Stomach (tissue), 9 donors: ENCODE measurements around the gene FBRSL1. TPM values are rescaled to one million over a fixed set of nuclear protein-coding genes. Genes with fewer than 3 reads are reported as not detected.

Experiments used
- DNase-seq, 2 donors: peaks; one replicate each; pipeline versions ENCODE4 v3.0.0 to v3.0.0-alpha.2; 2013 to 2019
- H3K27ac ChIP-seq, 5 donors: fragments of 200-600 bp in 4 of 5; sonication (generic) in 4 of 5; one replicate each; pipeline ENCODE4 v1.5.1; 2013 to 2019; ENCODE audit warnings: mild to moderate bottlenecking in 1 of 5, moderate library complexity in 1 of 5
- H3K27me3 ChIP-seq, 3 donors: fragments of 200-600 bp; sonication (generic); one replicate each; pipeline ENCODE4 v1.5.1; 2017 to 2019; ENCODE audit warnings: mixed run types in 1 of 3
- H3K36me3 ChIP-seq, 4 donors: fragments of 200-600 bp; sonication (generic); 1 replicate in 3 of 4; 2 replicates in 1 of 4; pipeline ENCODE4 v1.5.1; 2016 to 2019
- H3K4me1 ChIP-seq, 4 donors: fragments of 200-600 bp; sonication (generic); one replicate each; pipeline ENCODE4 v1.5.1; 2016 to 2019
- H3K4me3 ChIP-seq, 4 donors: fragments of 200-600 bp; sonication (generic) in 3 of 4; one replicate each; pipeline ENCODE4 v1.5.1; 2016 to 2019; ENCODE audit warnings: mild to moderate bottlenecking in 1 of 4
- H3K9me3 ChIP-seq, 4 donors: fragments of 200-600 bp; sonication (generic); one replicate each; pipeline ENCODE4 v1.5.1; 2016 to 2019
- EP300 ChIP-seq: sonication (generic); formaldehyde crosslinking; IDR thresholded peaks from one replicate; pipeline ENCODE4 v1.6.1; 2017; ENCODE audit warnings: antibody characterized with exemption
- POLR2A ChIP-seq, 4 donors: fragments of 450-650 bp; IDR thresholded peaks; one replicate each; pipeline ENCODE4 v1.6.1; 2016; ENCODE audit warnings: antibody characterized with exemption in 4 of 4, control low read depth in 2 of 4, mild to moderate bottlenecking in 1 of 4, moderate library complexity in 1 of 4
- POLR2AphosphoS5 ChIP-seq, 3 donors: sonication (generic); formaldehyde crosslinking; IDR thresholded peaks; one replicate each; pipeline ENCODE4 v1.6.1; 2016; ENCODE audit warnings: antibody characterized with exemption in 3 of 3
- WGBS, 5 donors: extraction: QIAGEN DNeasy Blood & Tissue Kit in 3 of 5; methylation state at CpG; one replicate each; pipeline versions ENCODE4 v1.1.5 to v1.1.7; 2013 to 2018; 5-methylcytosine and 5-hydroxymethylcytosine counted together
- intact Hi-C: fragments of 100-400 bp; cut with DNase I; formaldehyde crosslinking; loops from one replicate; pipeline ENCODE4 v1.15.1; 2023; ENCODE audit warnings: low total_unique reads
- polyA plus RNA-seq, 3 donors: library from polyadenylated mRNA; stranded (reverse); fragments of 200-250 nt; gene quantifications; one replicate each; pipeline ENCODE4 v1.2.3, GENCODE V29; 2013
- total RNA-seq, 5 donors: library from RNA; depleted of rRNA; stranded (reverse); fragments of >200 nt; gene quantifications; one replicate each; pipeline versions ENCODE4 v1.1.0 to v1.2.3, GENCODE V29; 2014 to 2016
- TF ChIP-seq, protein P1 (sequence below), 7 experiments: fragments of 450-650 bp in 4 of 7; fragments of 200-600 bp in 3 of 7; sonication (generic) in 3 of 7; IDR thresholded peaks; one replicate each; pipeline ENCODE4 v1.5.1; 2016 to 2019; ENCODE audit warnings: antibody characterized with exemption in 7 of 7, control low read depth in 2 of 7, mild to moderate bottlenecking in 1 of 7
- donor health status: healthy with polysubstance abuse.
- donor health status: Bipolar disorder and iron deficiency.
- donor health status: healthy.

FBRSL1 gene
- total and polyA plus RNA-seq, 8 donors, result 5.3 to 110 (median 15.7) TPM

DNA sequence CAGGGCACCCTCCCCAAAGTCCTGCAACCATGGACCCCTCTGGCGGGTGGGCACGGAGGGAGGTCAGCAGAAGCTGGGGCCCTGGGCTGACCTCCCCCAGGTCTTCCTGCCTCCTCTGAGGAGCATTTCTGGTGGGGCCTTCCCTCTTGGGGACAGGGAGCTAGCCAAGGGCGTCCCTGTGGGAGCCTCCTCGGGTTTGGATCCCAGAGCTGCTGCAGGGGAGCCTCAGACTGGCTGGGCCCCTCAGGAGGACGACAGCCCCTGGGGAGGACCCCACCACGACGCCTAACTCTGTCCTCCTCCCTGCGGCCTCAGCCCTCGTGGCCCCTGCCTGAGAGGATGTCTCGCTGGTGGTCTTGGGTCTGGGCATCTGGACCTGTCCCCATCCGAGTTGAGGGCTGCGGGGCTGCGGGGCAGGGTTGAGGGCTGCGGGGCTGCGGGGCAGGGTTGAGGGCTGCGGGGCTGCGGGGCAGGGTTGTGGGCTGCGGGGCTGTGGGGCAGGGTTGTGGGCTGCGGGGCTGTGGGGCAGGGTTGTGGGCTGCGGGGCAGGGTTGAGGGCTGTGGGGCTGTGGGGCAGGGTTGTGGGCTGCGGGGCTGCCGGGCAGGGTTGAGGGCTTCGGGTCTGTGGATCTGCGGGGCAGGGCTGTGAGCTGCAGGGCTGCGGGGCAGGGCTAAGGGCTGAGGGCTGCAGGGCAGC lies 37.4 kb downstream of the FBRSL1 start:
- peaks cover 22 to 38% (median 31%) of the 10 kb centered on the region in 4 donors for H3K4me1 ChIP-seq
- peaks cover 0 to under 1% (median 0%) of the 10 kb centered on the region in 4 donors for H3K9me3 ChIP-seq
- no peak for DNase-seq
- peaks cover 0 to 54% (median 25%) of the 10 kb centered on the region in 4 donors for H3K36me3 ChIP-seq
- H3K27me3 ChIP-seq, result no peaks in the 10 kb centered on the region
- no peak overlapping the region for H3K4me3 ChIP-seq
- intact Hi-C loops, result loop anchor here (10.0 kb wide), 1 partner anchor 113 kb away; no protein-coding TSS in a partner anchor
- WGBS, 5 donors, result 83 to 95% (median 94%) methylated on average over 13 to 25 of the region's 25 CpGs
- H3K27ac ChIP-seq, result no peak overlapping the region
- no peak for TF ChIP-seq POLR2AphosphoS5 (IDR thresholded peaks at IDR 0.05)
- TF ChIP-seq EP300, result no peak
- no peak for TF ChIP-seq POLR2A (IDR thresholded peaks at IDR 0.05)
- TF ChIP-seq, protein P1, sequence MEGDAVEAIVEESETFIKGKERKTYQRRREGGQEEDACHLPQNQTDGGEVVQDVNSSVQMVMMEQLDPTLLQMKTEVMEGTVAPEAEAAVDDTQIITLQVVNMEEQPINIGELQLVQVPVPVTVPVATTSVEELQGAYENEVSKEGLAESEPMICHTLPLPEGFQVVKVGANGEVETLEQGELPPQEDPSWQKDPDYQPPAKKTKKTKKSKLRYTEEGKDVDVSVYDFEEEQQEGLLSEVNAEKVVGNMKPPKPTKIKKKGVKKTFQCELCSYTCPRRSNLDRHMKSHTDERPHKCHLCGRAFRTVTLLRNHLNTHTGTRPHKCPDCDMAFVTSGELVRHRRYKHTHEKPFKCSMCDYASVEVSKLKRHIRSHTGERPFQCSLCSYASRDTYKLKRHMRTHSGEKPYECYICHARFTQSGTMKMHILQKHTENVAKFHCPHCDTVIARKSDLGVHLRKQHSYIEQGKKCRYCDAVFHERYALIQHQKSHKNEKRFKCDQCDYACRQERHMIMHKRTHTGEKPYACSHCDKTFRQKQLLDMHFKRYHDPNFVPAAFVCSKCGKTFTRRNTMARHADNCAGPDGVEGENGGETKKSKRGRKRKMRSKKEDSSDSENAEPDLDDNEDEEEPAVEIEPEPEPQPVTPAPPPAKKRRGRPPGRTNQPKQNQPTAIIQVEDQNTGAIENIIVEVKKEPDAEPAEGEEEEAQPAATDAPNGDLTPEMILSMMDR (IDR thresholded peaks at IDR 0.05), result no peak

DNA sequence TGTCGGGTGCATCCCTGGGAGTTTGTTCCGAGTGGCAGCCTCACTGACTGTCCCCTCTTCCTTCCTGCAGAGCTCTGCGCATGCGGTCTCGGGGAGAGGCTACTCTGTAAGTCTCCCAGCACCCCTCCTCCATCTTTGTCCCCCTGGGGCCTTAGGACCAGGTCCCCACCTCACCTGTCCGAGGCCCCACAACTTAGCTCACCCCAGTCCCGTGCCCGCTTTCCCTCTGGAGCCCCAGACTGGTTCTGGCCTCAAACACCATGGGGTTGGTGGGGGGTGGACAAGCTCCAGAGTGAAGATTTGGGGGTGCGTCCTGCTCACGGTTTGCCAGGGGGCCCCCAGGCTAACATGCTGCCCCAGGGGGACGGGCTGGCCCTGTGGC lies 37.9 kb downstream of the FBRSL1 start:
- TF ChIP-seq, protein P1 (IDR thresholded peaks at IDR 0.05), result no peak
- Histone ChIP-seq H3K36me3 (peaks cover 0 to 60% (median 25%) of the 10 kb centered on the region in 4 donors), H3K4me3 (no peak overlapping the region), H3K9me3 (peaks cover 0 to 6% (median 0%) of the 10 kb centered on the region in 4 donors), H3K27ac (no peak overlapping the region), H3K27me3 (no peaks in the 10 kb centered on the region), H3K4me1 (peaks cover 18 to 32% (median 26%) of the 10 kb centered on the region in 4 donors)
- WGBS, 5 donors, result 92 to 97% (median 96%) methylated on average over 8 to 11 of the region's 11 CpGs
- intact Hi-C loops, result loop anchor here (10.0 kb wide), 1 partner anchor 113 kb away; no protein-coding TSS in a partner anchor
- no peak for DNase-seq

DNA sequence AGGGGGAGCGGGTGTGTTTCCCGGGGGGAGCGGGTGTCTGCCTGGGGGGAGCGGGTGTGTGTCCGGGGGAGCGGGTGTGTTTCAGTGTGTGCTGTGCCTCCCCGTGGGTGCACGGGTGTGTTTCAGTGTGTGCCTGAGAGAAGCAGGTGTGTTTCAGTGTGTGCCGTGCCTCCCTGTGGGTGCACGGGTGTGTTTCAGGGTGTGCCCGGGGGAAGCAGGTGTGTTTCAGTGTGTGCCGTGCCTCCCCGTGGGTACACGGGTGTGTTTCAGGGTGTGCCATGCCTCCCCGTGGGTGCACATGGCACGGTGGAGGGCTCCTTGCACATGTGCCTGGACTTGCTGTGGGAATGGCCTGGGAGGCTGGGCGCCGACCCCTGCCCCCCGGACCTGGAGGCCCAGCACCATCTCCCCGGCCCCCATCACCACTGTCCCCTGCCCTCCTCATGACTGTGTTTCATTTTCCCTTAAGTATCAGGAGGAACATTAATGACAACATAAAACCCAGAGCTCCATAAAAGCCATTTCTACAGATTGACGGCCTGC lies 38.7 kb downstream of the FBRSL1 start:
- Histone ChIP-seq H3K4me3 (no peak overlapping the region), H3K9me3 (peaks cover 0 to 7% (median 0%) of the 10 kb centered on the region in 4 donors), H3K27me3 (no peaks in the 10 kb centered on the region), H3K4me1 (peaks cover 13 to 25% (median 18%) of the 10 kb centered on the region in 4 donors), H3K27ac (no peak overlapping the region), H3K36me3 (peaks cover 0 to 66% (median 26%) of the 10 kb centered on the region in 4 donors)
- 77 to 96% (median 86%) methylated on average over 13 to 21 of the region's 21 CpGs for WGBS, 5 donors
- intact Hi-C loops, result loop anchor here (10.0 kb wide), 1 partner anchor 114 kb away; no protein-coding TSS in a partner anchor
- DNase-seq, result no peak
- TF ChIP-seq POLR2AphosphoS5 (IDR thresholded peaks at IDR 0.05) (no peak), POLR2A (IDR thresholded peaks at IDR 0.05) (no peak)

DNA sequence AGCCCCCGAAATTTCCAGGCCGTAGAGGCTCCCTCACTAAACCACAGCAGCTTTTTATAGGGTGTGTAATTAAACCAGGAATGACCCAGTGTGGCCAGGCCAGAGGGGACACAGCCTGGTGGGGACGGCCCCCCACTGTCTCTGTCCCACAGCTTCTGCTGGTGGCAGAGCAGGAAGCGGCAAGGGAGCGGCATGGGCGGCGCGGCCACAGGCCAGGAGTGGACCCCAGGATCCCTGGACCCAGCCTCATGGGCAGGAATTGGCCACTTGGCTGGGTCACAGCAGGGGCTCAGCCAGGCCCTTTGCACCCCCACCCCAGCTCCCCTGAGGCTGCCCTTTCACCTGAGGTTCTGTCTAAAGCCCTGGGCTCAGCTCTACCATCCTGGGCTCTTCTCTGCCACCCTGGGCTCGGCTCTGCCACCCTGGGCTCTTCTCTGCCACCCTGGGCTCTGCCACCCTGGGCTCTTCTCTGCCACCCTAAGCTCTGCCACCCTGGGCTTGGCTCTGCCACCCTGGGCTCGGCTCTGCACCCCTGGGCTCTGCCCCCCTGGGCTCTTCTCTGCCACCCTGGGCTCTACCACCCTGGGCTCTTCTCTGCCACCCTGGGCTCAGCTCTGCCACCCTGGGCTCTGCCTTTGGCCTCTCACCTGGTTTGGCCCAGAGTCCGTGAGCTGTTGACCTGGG lies 39.3 kb downstream of the FBRSL1 start:
- no peak for DNase-seq
- intact Hi-C loops, result loop anchor here (10.0 kb wide), 1 partner anchor 114 kb away; no protein-coding TSS in a partner anchor
- Histone ChIP-seq H3K4me1 (peaks cover 7 to 18% (median 11%) of the 10 kb centered on the region in 4 donors), H3K27me3 (no peaks in the 10 kb centered on the region), H3K4me3 (no peak overlapping the region), H3K36me3 (peaks cover 0 to 73% (median 30%) of the 10 kb centered on the region in 4 donors), H3K27ac (no peak overlapping the region), H3K9me3 (peaks cover 0 to 7% (median 0%) of the 10 kb centered on the region in 4 donors)
- TF ChIP-seq EP300 (no peak), POLR2AphosphoS5 (IDR thresholded peaks at IDR 0.05) (no peak), POLR2A (IDR thresholded peaks at IDR 0.05) (no peak)
- TF ChIP-seq, protein P1 (IDR thresholded peaks at IDR 0.05), result no peak
- WGBS, 5 donors, result 92 to 97% (median 94%) methylated on average over 7 to 11 of the region's 11 CpGs
